Upper lobe of right lung (tissue), 1 donor: Measurements from ENCODE around the gene CPLX4. TPM values are rescaled to one million over a fixed set of nuclear protein-coding genes. Genes with fewer than 3 reads are reported as not detected.

Experiments used
- ATAC-seq: fragments of 200-7000 bp; cut with Tn5 transposase; one replicate; pipeline ENCODE4 v1.9.1; 2020; ENCODE audit warnings: mild to moderate bottlenecking, moderate library complexity
- DNase-seq: peaks from one replicate; pipeline ENCODE4 v3.0.0-alpha.2; 2020
- H3K27ac ChIP-seq: fragments of 200-600 bp; one replicate; pipeline ENCODE4 v1.8.0; 2022
- H3K27me3 ChIP-seq: fragments of 200-600 bp; one replicate; pipeline ENCODE4 v1.8.0; 2022; ENCODE audit warnings: mild to moderate bottlenecking
- H3K36me3 ChIP-seq: fragments of 200-600 bp; one replicate; pipeline ENCODE4 v1.8.0; 2022
- H3K4me1 ChIP-seq: fragments of 200-600 bp; one replicate; pipeline ENCODE4 v1.8.0; 2022
- H3K4me3 ChIP-seq: fragments of 200-600 bp; one replicate; pipeline ENCODE4 v1.8.0; 2022; ENCODE audit warnings: mild to moderate bottlenecking
- H3K9me3 ChIP-seq: fragments of 200-600 bp; one replicate; pipeline ENCODE4 v1.8.0; 2022
- CTCF ChIP-seq: fragments of 200-600 bp; IDR thresholded peaks from one replicate; pipeline ENCODE4 v1.8.0; 2022; ENCODE audit warnings: antibody characterized with exemption
- intact Hi-C: fragments of 100-400 bp; cut with DNase I; formaldehyde crosslinking; loops from one replicate; pipeline ENCODE4 v1.11.0; 2022
- total RNA-seq: library from RNA; stranded (reverse); fragmentation: NEBNext Ultra II Directional; extraction: Animal tissue kit (Norgen Biotek cat#: 25700); gene quantifications from one replicate; pipeline ENCODE4 v1.2.1, GENCODE V29; 2021
- donor health status: DM: no; HTN: yes; CAD: no; lungs with severe emphysema.

The CPLX4 gene
- total RNA-seq, 1 donor from 2014 or later, result not detected

GRCh38 chr18:59301929-59302328 lies 16.5 kb downstream of the CPLX4 start:
- H3K9me3 ChIP-seq, result no peaks in the 10 kb centered on the region
- TF ChIP-seq CTCF, result no peak
- intact Hi-C loops, result loop anchor here (10.0 kb wide), 1 partner anchor 103 kb away; no protein-coding TSS in a partner anchor
- H3K4me1 ChIP-seq, result no peaks in the 10 kb centered on the region
- no peaks in the 10 kb centered on the region for H3K36me3 ChIP-seq
- no peak for DNase-seq
- ATAC-seq, result no peak
- peaks cover 4% of the 10 kb centered on the region for H3K27me3 ChIP-seq
- H3K27ac ChIP-seq, result no peak overlapping the region
- no peak overlapping the region for H3K4me3 ChIP-seq

- intact Hi-C loops, result loop anchor here (10.0 kb wide), 1 partner anchor 104 kb away; no protein-coding TSS in a partner anchor
- DNase-seq (no peak), ATAC-seq (peak; percentile 21)
- Histone ChIP-seq H3K27ac (no peak overlapping the region), H3K4me1 (no peaks in the 10 kb centered on the region), H3K4me3 (no peak overlapping the region), H3K36me3 (no peaks in the 10 kb centered on the region), H3K9me3 (no peaks in the 10 kb centered on the region), H3K27me3 (no peaks in the 10 kb centered on the region)
- no peak for TF ChIP-seq CTCF
Observed at GRCh38 chr18:59300676-59301285, 17.7 kb downstream of the CPLX4 start.

GRCh38 chr18:59298871-59299270 lies 19.6 kb downstream of the CPLX4 start:
- Histone ChIP-seq H3K27me3 (peaks cover 14% of the 10 kb centered on the region), H3K36me3 (no peaks in the 10 kb centered on the region), H3K9me3 (no peaks in the 10 kb centered on the region), H3K4me1 (no peaks in the 10 kb centered on the region), H3K27ac (no peak overlapping the region), H3K4me3 (no peak overlapping the region)
- DNase-seq (no peak), ATAC-seq (no peak)
- intact Hi-C loops, result no loop called here
- no peak for TF ChIP-seq CTCF

- DNase-seq (no peak), ATAC-seq (no peak)
- Histone ChIP-seq H3K27ac (no peak overlapping the region), H3K36me3 (no peaks in the 10 kb centered on the region), H3K4me1 (no peaks in the 10 kb centered on the region), H3K4me3 (no peak overlapping the region), H3K27me3 (peaks cover 19% of the 10 kb centered on the region), H3K9me3 (no peaks in the 10 kb centered on the region)
- intact Hi-C loops, result no loop called here
- no peak for TF ChIP-seq CTCF
Observed at GRCh38 chr18:59293317-59293716, 25.1 kb downstream of the CPLX4 start.

GRCh38 chr18:59286341-59286740 lies 32.1 kb downstream of the CPLX4 start:
- no peak for ATAC-seq
- H3K27me3 ChIP-seq, result peaks cover 41% of the 10 kb centered on the region
- no peak for DNase-seq
- H3K9me3 ChIP-seq, result no peaks in the 10 kb centered on the region
- no peaks in the 10 kb centered on the region for H3K4me1 ChIP-seq
- intact Hi-C loops, result no loop called here
- TF ChIP-seq CTCF, result no peak
- no peak overlapping the region for H3K27ac ChIP-seq
- no peaks in the 10 kb centered on the region for H3K36me3 ChIP-seq
- no peak overlapping the region for H3K4me3 ChIP-seq

GRCh38 chr18:59282341-59282740 lies 36.1 kb downstream of the CPLX4 start:
- H3K4me1 ChIP-seq, result no peaks in the 10 kb centered on the region
- DNase-seq, result no peak
- no peaks in the 10 kb centered on the region for H3K36me3 ChIP-seq
- H3K9me3 ChIP-seq, result no peaks in the 10 kb centered on the region
- no peak for ATAC-seq
- H3K27me3 ChIP-seq, result peaks cover 60% of the 10 kb centered on the region
- no peak overlapping the region for H3K27ac ChIP-seq
- intact Hi-C loops, result no loop called here
- H3K4me3 ChIP-seq, result no peak overlapping the region
- TF ChIP-seq CTCF, result no peak
